Cardiac fibroblast (primary cell): Measurements from ENCODE around the gene TIMP2.

ENCODE experiments used
- DNase-seq, 2 donors: peaks; one replicate each; pipeline versions ENCODE4 v3.0.0 to v3.0.0-alpha.2; 2010; ENCODE audit warnings: low read depth in 2 of 2
- H3K4me3 ChIP-seq, 2 donors: replicated peaks in 1 of 2; 1 replicate in 1 of 2; 2 replicates in 1 of 2; pipeline ENCODE4 v1.5.1; 2011; ENCODE audit warnings: low read depth in 2 of 2, low read length in 2 of 2, mild to moderate bottlenecking in 2 of 2, moderate library complexity in 1 of 2
- TF ChIP-seq, protein P1 (sequence below): IDR thresholded peaks from one replicate; pipeline ENCODE4 v1.5.1; 2011; ENCODE audit warnings: low read depth, mild to moderate bottlenecking, low read length, inconsistent platforms

Gene TIMP2

DNA sequence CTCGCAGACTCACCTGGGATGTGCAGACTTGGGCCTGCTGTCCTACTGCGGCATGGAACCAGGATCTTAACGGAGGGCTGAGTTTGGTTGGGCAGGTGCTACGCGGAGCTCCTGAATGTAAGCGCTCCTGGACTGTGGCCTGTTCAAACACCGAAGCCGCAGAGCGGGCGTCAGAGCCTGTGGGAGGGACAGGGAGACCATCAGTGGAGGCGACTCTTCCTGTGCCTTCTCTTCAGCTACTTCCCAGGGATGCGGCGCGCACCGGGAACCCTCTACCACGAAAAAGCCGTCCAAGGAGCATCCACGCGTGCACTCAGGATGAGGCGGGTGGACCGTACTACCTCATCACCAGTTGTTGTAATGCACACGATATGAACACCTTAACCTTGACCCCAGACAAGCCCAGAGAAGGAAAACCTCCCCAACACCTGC lies 86.6 kb downstream of the TIMP2 start:
- no peak for DNase-seq
- TF ChIP-seq, protein P1, sequence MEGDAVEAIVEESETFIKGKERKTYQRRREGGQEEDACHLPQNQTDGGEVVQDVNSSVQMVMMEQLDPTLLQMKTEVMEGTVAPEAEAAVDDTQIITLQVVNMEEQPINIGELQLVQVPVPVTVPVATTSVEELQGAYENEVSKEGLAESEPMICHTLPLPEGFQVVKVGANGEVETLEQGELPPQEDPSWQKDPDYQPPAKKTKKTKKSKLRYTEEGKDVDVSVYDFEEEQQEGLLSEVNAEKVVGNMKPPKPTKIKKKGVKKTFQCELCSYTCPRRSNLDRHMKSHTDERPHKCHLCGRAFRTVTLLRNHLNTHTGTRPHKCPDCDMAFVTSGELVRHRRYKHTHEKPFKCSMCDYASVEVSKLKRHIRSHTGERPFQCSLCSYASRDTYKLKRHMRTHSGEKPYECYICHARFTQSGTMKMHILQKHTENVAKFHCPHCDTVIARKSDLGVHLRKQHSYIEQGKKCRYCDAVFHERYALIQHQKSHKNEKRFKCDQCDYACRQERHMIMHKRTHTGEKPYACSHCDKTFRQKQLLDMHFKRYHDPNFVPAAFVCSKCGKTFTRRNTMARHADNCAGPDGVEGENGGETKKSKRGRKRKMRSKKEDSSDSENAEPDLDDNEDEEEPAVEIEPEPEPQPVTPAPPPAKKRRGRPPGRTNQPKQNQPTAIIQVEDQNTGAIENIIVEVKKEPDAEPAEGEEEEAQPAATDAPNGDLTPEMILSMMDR, result no peak
- no peak overlapping the region for H3K4me3 ChIP-seq

DNA sequence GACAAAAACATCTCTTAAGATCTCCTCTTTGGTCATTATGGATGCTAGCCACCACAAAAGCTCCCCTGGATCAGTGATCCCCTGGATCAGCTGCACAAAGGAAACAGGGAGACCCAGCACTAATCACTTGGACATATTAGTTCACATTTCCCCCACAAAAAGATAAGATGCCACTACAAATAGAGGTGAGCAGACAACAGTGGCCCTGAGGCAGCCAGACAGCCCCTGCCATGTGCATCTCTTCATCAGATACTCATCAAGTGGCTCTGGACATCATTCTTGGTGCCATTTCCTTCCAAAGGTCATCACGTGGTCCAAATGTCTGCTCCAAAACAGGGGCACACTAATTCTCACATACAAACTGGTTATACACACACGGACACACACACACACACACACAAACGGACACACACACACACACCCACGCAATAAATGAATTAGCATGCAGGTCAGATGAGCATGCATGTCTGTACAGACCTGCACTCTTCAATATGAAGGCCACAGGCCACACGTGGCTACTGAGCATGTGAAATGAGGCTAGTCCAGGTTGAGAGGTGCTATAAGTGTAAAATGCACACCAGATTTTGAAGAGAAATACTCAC lies 88.7 kb downstream of the TIMP2 start:
- DNase-seq, result no peak
- TF ChIP-seq, protein P1, result no peak
- H3K4me3 ChIP-seq, result no peak overlapping the region

DNA sequence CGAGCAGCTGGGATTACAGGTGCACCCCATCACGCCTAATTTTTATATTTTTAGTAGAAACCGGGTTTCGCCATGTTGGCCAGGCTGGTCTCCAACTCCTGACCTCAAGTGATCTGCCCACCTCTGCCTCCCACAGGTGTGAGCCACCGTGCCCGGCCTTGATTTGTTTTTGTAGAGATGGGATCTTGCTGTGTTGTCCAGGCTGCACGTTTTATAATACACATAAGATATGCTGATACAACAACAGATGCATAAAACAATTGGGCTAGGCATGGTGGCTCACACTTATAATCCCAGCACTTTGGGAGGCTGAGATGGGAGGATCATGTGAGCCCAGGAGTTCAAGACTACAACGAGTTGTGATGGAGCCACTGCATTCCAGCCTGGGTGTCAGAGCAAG lies 90.6 kb downstream of the TIMP2 start:
- TF ChIP-seq, protein P1, result no peak
- no peak overlapping the region for H3K4me3 ChIP-seq

DNA sequence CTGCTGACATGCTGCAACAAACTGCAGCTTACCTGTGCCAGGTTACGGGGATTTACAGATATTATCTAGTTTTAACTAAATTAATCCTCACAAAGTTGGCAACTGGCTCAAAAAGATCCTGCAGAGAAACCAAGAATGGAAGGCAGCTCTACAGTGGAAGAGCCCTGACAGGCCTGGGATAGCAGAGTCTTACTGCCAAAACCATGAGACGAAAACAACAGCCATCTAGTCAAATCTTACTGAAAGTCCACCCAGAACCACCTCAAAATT lies 92.7 kb downstream of the TIMP2 start:
- no peak for DNase-seq
- TF ChIP-seq, protein P1, result no peak
- no peak overlapping the region for H3K4me3 ChIP-seq

More for the DNA sequence above, 90.6 kb downstream of the TIMP2 start:
- no peak for DNase-seq

DNA sequence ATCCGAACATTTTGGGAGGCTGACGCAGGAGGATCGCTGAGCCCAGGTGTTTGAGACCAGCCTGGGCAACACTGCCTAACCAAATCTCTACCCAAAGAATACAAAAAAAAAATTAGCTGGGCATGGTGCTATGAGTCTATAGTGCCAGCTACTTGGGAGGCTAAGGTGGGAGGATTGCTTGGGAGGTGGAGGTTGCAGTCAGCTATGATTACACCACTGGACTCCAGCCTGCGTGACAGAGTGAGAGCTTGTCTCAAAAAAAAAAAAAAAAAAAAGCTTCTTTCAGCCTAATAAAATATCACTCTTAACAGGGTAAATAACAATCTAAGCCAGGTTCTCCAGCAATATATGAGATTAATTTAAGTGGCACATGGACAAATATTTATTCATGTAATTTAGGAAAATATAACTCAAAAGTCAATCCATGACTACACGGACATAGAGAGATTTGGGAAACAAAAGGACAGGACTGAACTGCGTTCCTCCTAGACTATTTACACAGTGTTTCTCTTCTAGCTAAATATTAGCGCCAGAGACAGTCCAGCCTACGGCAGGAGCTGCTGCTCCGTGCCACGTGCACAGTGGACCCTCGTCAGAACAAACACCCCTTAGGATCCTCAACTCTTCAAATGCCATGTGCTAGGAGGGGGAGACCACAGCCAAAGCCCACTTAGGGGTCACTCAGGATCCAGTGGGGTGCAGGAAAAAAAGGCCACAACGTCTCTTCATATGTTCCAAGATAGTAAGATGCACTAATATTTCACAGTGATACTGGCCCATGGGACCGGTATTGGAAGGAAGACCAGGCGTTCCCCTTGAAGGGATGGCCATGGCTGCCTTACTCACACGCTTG lies 93.3 kb downstream of the TIMP2 start:
- H3K4me3 ChIP-seq, result no peak overlapping the region
- TF ChIP-seq, protein P1, result no peak
- DNase-seq, result no peak

DNA sequence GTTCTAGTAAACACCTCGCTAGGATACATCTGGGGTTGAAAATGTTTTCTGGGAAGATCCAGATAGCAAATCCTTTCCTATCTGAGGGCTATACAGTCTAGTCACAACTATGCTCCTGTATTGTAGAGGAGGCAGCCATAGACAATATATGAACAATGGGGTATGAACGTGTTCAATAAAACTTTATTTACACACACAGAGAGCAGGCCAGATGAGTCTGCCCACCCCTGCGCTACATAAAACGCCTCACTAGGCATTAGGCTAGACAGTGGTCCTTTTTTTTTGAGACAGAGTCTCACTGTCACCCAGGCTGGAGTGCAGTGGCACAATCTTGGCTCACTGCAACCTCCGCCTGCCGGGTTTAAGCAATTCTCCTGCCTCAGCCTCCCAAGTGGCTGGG lies 95.7 kb downstream of the TIMP2 start:
- TF ChIP-seq, protein P1, result no peak
- H3K4me3 ChIP-seq, result no peak overlapping the region
- DNase-seq, result no peak
